ENCODE results near the gene NPR3. TPM values are rescaled to one million over a fixed set of nuclear protein-coding genes. Genes with fewer than 3 reads are reported as not detected.

The NPR3 gene
- total and polyA plus RNA-seq, 2 donors (not counting 3 experiments of a cell fraction or from before 2014, with no cell fraction given): 0.01 to 0.53 TPM

GRCh38 chr5:32679218-32679617 lies 31.9 kb upstream of the NPR3 start:
- intact Hi-C loops (cut with micrococcal nuclease): no loop called here
- ChIA-PET POLR2A (no interaction called here), CTCF (no interaction called here)
- no peak overlapping the region for H3K4me3 ChIP-seq (replicated peaks in 1 of 3; ENCODE audit: insufficient read depth in 1 of 3, low read depth in 1 of 3, low read length in 3 of 3)
- H3K4me2 ChIP-seq (ENCODE audit: insufficient read depth, low read length): no peak overlapping the region
- H3K27ac ChIP-seq (ENCODE audit: insufficient read depth, low read depth, low read length): no peak overlapping the region
- no peaks in the 10 kb centered on the region for H3K9me3 ChIP-seq (replicated peaks; ENCODE audit: control insufficient read depth, insufficient read depth, low read length)
- DNase-seq (ENCODE audit: low read depth, low spot score): no peak
- dilution Hi-C loops (cut with MboI; ENCODE audit: extremely low pct_ligation_motif_present, low sequenced_read_pairs): no loop called here
- H3K9ac ChIP-seq (replicated peaks; ENCODE audit: extremely low read depth, insufficient read depth, low read length): no peak overlapping the region
- TF ChIP-seq JUN (IDR thresholded peaks at IDR 0.05; ENCODE audit: borderline replicate concordance, insufficient read depth, insufficient read length, low read depth): peak; percentile 11
- TF ChIP-seq POLR2AphosphoS5 (IDR thresholded peaks at IDR 0.05; ENCODE audit: insufficient read depth, low read depth, low read length): no peak
- no peak for TF ChIP-seq EZH2 (IDR thresholded peaks at IDR 0.05; ENCODE audit: borderline replicate concordance, low read depth, low read length, severe bottlenecking)
- TF ChIP-seq FOS (IDR thresholded peaks at IDR 0.05; ENCODE audit: borderline replicate concordance, insufficient read depth, low read length): no peak
- H3K4me1 ChIP-seq (ENCODE audit: control insufficient read depth, extremely low read depth, insufficient read depth, low read length): no peaks in the 10 kb centered on the region
- no TSS peak for BruUV-seq (replicated peaks)
- no peaks in the 10 kb centered on the region for H3K9me1 ChIP-seq (replicated peaks; ENCODE audit: control insufficient read depth, extremely low read depth, insufficient read depth, low read length)
- H4K20me1 ChIP-seq (replicated peaks; ENCODE audit: control insufficient read depth, extremely low read depth, insufficient read depth, low read length): no peaks in the 10 kb centered on the region
- FAIRE-seq: no peak
- no peaks in the 10 kb centered on the region for H3K36me3 ChIP-seq (ENCODE audit: control insufficient read depth in 2 of 2, extremely low read depth in 1 of 2, insufficient read depth in 2 of 2, low read length in 2 of 2)
- no peaks in the 10 kb centered on the region for H3K27me3 ChIP-seq (ENCODE audit: control insufficient read depth in 2 of 2, insufficient read depth in 2 of 2, low read length in 2 of 2)
- no peaks in the 10 kb centered on the region for H3K79me2 ChIP-seq (ENCODE audit: control insufficient read depth, insufficient read depth, low read length)
- no peak overlapping the region for H2AFZ ChIP-seq (ENCODE audit: low read depth, low read length)

GRCh38 chr5:32680183-32680582 lies 30.9 kb upstream of the NPR3 start:
- no peak overlapping the region for H3K4me3 ChIP-seq (replicated peaks in 1 of 3; ENCODE audit: insufficient read depth in 1 of 3, low read depth in 1 of 3, low read length in 3 of 3)
- no peaks in the 10 kb centered on the region for H3K79me2 ChIP-seq (ENCODE audit: control insufficient read depth, insufficient read depth, low read length)
- H3K9ac ChIP-seq (replicated peaks; ENCODE audit: extremely low read depth, insufficient read depth, low read length): no peak overlapping the region
- intact Hi-C loops (cut with micrococcal nuclease): no loop called here
- no peak overlapping the region for H3K4me2 ChIP-seq (ENCODE audit: insufficient read depth, low read length)
- H3K36me3 ChIP-seq (ENCODE audit: control insufficient read depth in 2 of 2, extremely low read depth in 1 of 2, insufficient read depth in 2 of 2, low read length in 2 of 2): no peaks in the 10 kb centered on the region
- no peaks in the 10 kb centered on the region for H3K4me1 ChIP-seq (ENCODE audit: control insufficient read depth, extremely low read depth, insufficient read depth, low read length)
- no TSS peak for BruUV-seq (replicated peaks)
- FAIRE-seq (no peak), DNase-seq (ENCODE audit: low read depth, low spot score) (no peak)
- TF ChIP-seq, protein P1, sequence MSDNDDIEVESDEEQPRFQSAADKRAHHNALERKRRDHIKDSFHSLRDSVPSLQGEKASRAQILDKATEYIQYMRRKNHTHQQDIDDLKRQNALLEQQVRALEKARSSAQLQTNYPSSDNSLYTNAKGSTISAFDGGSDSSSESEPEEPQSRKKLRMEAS (IDR thresholded peaks at IDR 0.05; ENCODE audit: insufficient read depth, insufficient read length): no peak
- TF ChIP-seq FOS (IDR thresholded peaks at IDR 0.05; ENCODE audit: borderline replicate concordance, insufficient read depth, low read length): no peak
- no peak for TF ChIP-seq POLR2A (IDR thresholded peaks at IDR 0.05; ENCODE audit: low read depth, low read length)
- no peak for TF ChIP-seq JUN (IDR thresholded peaks at IDR 0.05; ENCODE audit: borderline replicate concordance, insufficient read depth, insufficient read length, low read depth)
- ChIA-PET POLR2A (no interaction called here), CTCF (no interaction called here)
- no peak overlapping the region for H3K27ac ChIP-seq (ENCODE audit: insufficient read depth, low read depth, low read length)
- H3K9me3 ChIP-seq (replicated peaks; ENCODE audit: control insufficient read depth, insufficient read depth, low read length): no peaks in the 10 kb centered on the region
- H3K27me3 ChIP-seq (ENCODE audit: control insufficient read depth in 2 of 2, insufficient read depth in 2 of 2, low read length in 2 of 2): no peaks in the 10 kb centered on the region
- no peak overlapping the region for H2AFZ ChIP-seq (ENCODE audit: low read depth, low read length)
- H3K9me1 ChIP-seq (replicated peaks; ENCODE audit: control insufficient read depth, extremely low read depth, insufficient read depth, low read length): no peaks in the 10 kb centered on the region
- dilution Hi-C loops (cut with MboI; ENCODE audit: extremely low pct_ligation_motif_present, low sequenced_read_pairs): no loop called here
- H4K20me1 ChIP-seq (replicated peaks; ENCODE audit: control insufficient read depth, extremely low read depth, insufficient read depth, low read length): no peaks in the 10 kb centered on the region

All from endothelial cell of umbilical vein (primary cell).